Measurements from ENCODE around the gene MUCL3. TPM values are rescaled to one million over a fixed set of nuclear protein-coding genes. Genes with fewer than 3 reads are reported as not detected.

The MUCL3 gene
- total RNA-seq, 2 donors from 2014 or later, result 0.09 TPM; not detected in 1

- ATAC-seq (replicated peaks in 1 of 2), result no peak
- Mint-ChIP-seq H3K9me3 (no peaks in the 10 kb centered on the region), H3K4me3 (no peak overlapping the region), H3K27ac (no peak overlapping the region), H3K27me3 (ENCODE audit: low read depth) (peaks cover 23% of the 10 kb centered on the region), H3K36me3 (ENCODE audit: insufficient read depth in 2 of 2) (no peaks in the 10 kb centered on the region), H3K4me1 (ENCODE audit: low read depth) (peaks cover 7% of the 10 kb centered on the region)
- no peak for DNase-seq
Measured at GRCh38 chr6:30937265-30937664, 3.5 kb upstream of the MUCL3 start.

GRCh38 chr6:30938730-30939129, 2.0 kb upstream of the MUCL3 start:
- Mint-ChIP-seq H3K4me3 (no peak overlapping the region), H3K9me3 (no peaks in the 10 kb centered on the region), H3K36me3 (ENCODE audit: insufficient read depth in 2 of 2) (no peaks in the 10 kb centered on the region), H3K27me3 (ENCODE audit: low read depth) (peaks cover 38% of the 10 kb centered on the region), H3K27ac (no peak overlapping the region), H3K4me1 (ENCODE audit: low read depth) (peaks cover 17% of the 10 kb centered on the region)
- DNase-seq (no peak), ATAC-seq (replicated peaks in 1 of 2) (no peak)

GRCh38 chr6:30939473-30939872, 1.3 kb upstream of the MUCL3 start:
- DNase-seq (no peak), ATAC-seq (replicated peaks in 1 of 2) (no peak)
- Mint-ChIP-seq H3K9me3 (no peaks in the 10 kb centered on the region), H3K27me3 (ENCODE audit: low read depth) (peaks cover 45% of the 10 kb centered on the region), H3K4me1 (ENCODE audit: low read depth) (peaks cover 17% of the 10 kb centered on the region), H3K36me3 (ENCODE audit: insufficient read depth in 2 of 2) (no peaks in the 10 kb centered on the region), H3K27ac (no peak overlapping the region), H3K4me3 (no peak overlapping the region)

- Mint-ChIP-seq H3K27ac (no peak overlapping the region), H3K27me3 (ENCODE audit: low read depth) (peaks cover 67% of the 10 kb centered on the region), H3K9me3 (no peaks in the 10 kb centered on the region), H3K4me3 (no peak overlapping the region), H3K4me1 (ENCODE audit: low read depth) (peaks cover 10% of the 10 kb centered on the region), H3K36me3 (ENCODE audit: insufficient read depth in 2 of 2) (no peaks in the 10 kb centered on the region)
- ATAC-seq (replicated peaks in 1 of 2) (no peak), DNase-seq (no peak)
Measured at GRCh38 chr6:30942338-30943060, 1.7 kb downstream of the MUCL3 start.

GRCh38 chr6:30944051-30944450, 3.3 kb downstream of the MUCL3 start:
- H3K27ac Mint-ChIP-seq, result no peak overlapping the region
- H3K27me3 Mint-ChIP-seq (ENCODE audit: low read depth), result peaks cover 82% of the 10 kb centered on the region
- DNase-seq (no peak), ATAC-seq (replicated peaks in 1 of 2) (no peak)
- no peaks in the 10 kb centered on the region for H3K36me3 Mint-ChIP-seq (ENCODE audit: insufficient read depth in 2 of 2)
- H3K4me3 Mint-ChIP-seq, result no peak overlapping the region
- no peaks in the 10 kb centered on the region for H3K9me3 Mint-ChIP-seq
- H3K4me1 Mint-ChIP-seq (ENCODE audit: low read depth), result peaks cover 10% of the 10 kb centered on the region

- Mint-ChIP-seq H3K4me1 (ENCODE audit: low read depth) (peaks cover 10% of the 10 kb centered on the region), H3K27ac (no peak overlapping the region), H3K36me3 (ENCODE audit: insufficient read depth in 2 of 2) (peaks cover 0 to 4% of the 10 kb centered on the region in 2 donors), H3K27me3 (ENCODE audit: low read depth) (peaks cover 94% of the 10 kb centered on the region), H3K9me3 (peaks cover 6 to 7% of the 10 kb centered on the region in 2 donors), H3K4me3 (no peak overlapping the region)
- no peak for ATAC-seq (replicated peaks in 1 of 2)
- DNase-seq, result no peak
Measured at GRCh38 chr6:30945281-30945680, 4.5 kb downstream of the MUCL3 start.

GRCh38 chr6:30947231-30947630, 6.5 kb downstream of the MUCL3 start:
- Mint-ChIP-seq H3K27me3 (ENCODE audit: low read depth) (peaks cover 96% of the 10 kb centered on the region), H3K4me1 (ENCODE audit: low read depth) (peaks cover 19% of the 10 kb centered on the region), H3K36me3 (ENCODE audit: insufficient read depth in 2 of 2) (peaks cover 2 to 4% of the 10 kb centered on the region in 2 donors), H3K9me3 (peaks cover 9 to 15% of the 10 kb centered on the region in 2 donors), H3K27ac (no peak overlapping the region), H3K4me3 (no peak overlapping the region)
- ATAC-seq (replicated peaks in 1 of 2) (no peak), DNase-seq (no peak)

- H3K27me3 Mint-ChIP-seq (ENCODE audit: low read depth), result peaks cover 96% of the 10 kb centered on the region
- no peak for ATAC-seq (replicated peaks in 1 of 2)
- no peak overlapping the region for H3K4me3 Mint-ChIP-seq
Measured at GRCh38 chr6:30948811-30949210, 8.0 kb downstream of the MUCL3 start.

GRCh38 chr6:30951907-30952469, 11.2 kb downstream of the MUCL3 start:
- peak; percentile 4 to 20 for DNase-seq
- Mint-ChIP-seq H3K9me3 (peaks cover 9 to 15% of the 10 kb centered on the region in 2 donors), H3K4me3 (no peak overlapping the region), H3K36me3 (ENCODE audit: insufficient read depth in 2 of 2) (peaks cover 2 to 4% of the 10 kb centered on the region in 2 donors), H3K27ac (peak overlapping the region; percentile 36), H3K4me1 (ENCODE audit: low read depth) (peaks cover 28% of the 10 kb centered on the region), H3K27me3 (ENCODE audit: low read depth) (peaks cover 76% of the 10 kb centered on the region)
- ATAC-seq (replicated peaks in 1 of 2), result peak; percentile 62 to 64

More at GRCh38 chr6:30948811-30949210, 8.0 kb downstream of the MUCL3 start:
- peaks cover 9 to 15% of the 10 kb centered on the region in 2 donors for H3K9me3 Mint-ChIP-seq
- H3K4me1 Mint-ChIP-seq (ENCODE audit: low read depth), result peaks cover 14% of the 10 kb centered on the region
- H3K27ac Mint-ChIP-seq, result no peak overlapping the region
- peaks cover 2 to 4% of the 10 kb centered on the region in 2 donors for H3K36me3 Mint-ChIP-seq (ENCODE audit: insufficient read depth in 2 of 2)
- no peak for DNase-seq

GRCh38 chr6:30954631-30955366, 14.0 kb downstream of the MUCL3 start:
- peaks cover 33% of the 10 kb centered on the region for H3K4me1 Mint-ChIP-seq (ENCODE audit: low read depth)
- H3K27ac Mint-ChIP-seq, result no peak overlapping the region
- H3K27me3 Mint-ChIP-seq (ENCODE audit: low read depth), result peaks cover 59% of the 10 kb centered on the region
- peaks cover 2% of the 10 kb centered on the region in 2 donors for H3K36me3 Mint-ChIP-seq (ENCODE audit: insufficient read depth in 2 of 2)
- H3K9me3 Mint-ChIP-seq, result peaks cover 7 to 12% of the 10 kb centered on the region in 2 donors
- no peak for ATAC-seq (replicated peaks in 1 of 2)
- no peak for DNase-seq
- peak overlapping the region; percentile 74 to 76 for H3K4me3 Mint-ChIP-seq

- H3K4me3 Mint-ChIP-seq, result peak overlapping the region; percentile 74 to 76
- H3K4me1 Mint-ChIP-seq (ENCODE audit: low read depth), result peaks cover 33% of the 10 kb centered on the region
- peaks cover 3 to 6% of the 10 kb centered on the region in 2 donors for H3K9me3 Mint-ChIP-seq
- peak; percentile 86 to 90 for ATAC-seq (replicated peaks in 1 of 2)
- peaks cover 0 to 2% of the 10 kb centered on the region in 2 donors for H3K36me3 Mint-ChIP-seq (ENCODE audit: insufficient read depth in 2 of 2)
- H3K27me3 Mint-ChIP-seq (ENCODE audit: low read depth), result peaks cover 52% of the 10 kb centered on the region
- DNase-seq, result peak; percentile 79 to 80
- H3K27ac Mint-ChIP-seq, result peak overlapping the region; percentile 42
Measured at GRCh38 chr6:30955367-30956042, 14.7 kb downstream of the MUCL3 start.

GRCh38 chr6:30957716-30958115, 16.9 kb downstream of the MUCL3 start:
- Mint-ChIP-seq H3K9me3 (no peaks in the 10 kb centered on the region), H3K4me1 (ENCODE audit: low read depth) (peaks cover 19% of the 10 kb centered on the region), H3K36me3 (ENCODE audit: insufficient read depth in 2 of 2) (no peaks in the 10 kb centered on the region), H3K27me3 (ENCODE audit: low read depth) (peaks cover 45% of the 10 kb centered on the region), H3K4me3 (no peak overlapping the region), H3K27ac (no peak overlapping the region)
- DNase-seq (no peak), ATAC-seq (replicated peaks in 1 of 2) (no peak)

Measured in activated T-cell treated with anti-CD3 and anti-CD28 coated beads, Interleukin-2, amount 50 U/mL, for 72 hours (primary cell).